GM21737 (cell line): ENCODE results near the gene BTBD19.
"Not testable (repeated sequence)": the region's sequence is repeated elsewhere in the genome, so short reads cannot be mapped to it uniquely, and the experiment has no call there.

ENCODE experiments used
- ATAC-seq: cut with Tn5 transposase; IDR thresholded peaks from one replicate; pipeline ENCODE4 v1.9.1; 2021; ENCODE audit warnings: mild to moderate bottlenecking, moderate library complexity; ENCODE audit not compliant: unreplicated experiment

BTBD19 gene

GRCh38 chr1:44807364-44808062 is 810 bp upstream of the BTBD19 start:
- peak; percentile 35 for ATAC-seq

- peak; percentile 43 for ATAC-seq
These were observed 905 bp downstream of the BTBD19 start for GRCh38 chr1:44808938-44809917.

- ATAC-seq: no peak
These were observed 1.9 kb downstream of the BTBD19 start for GRCh38 chr1:44810101-44810761.

- not testable (repeated sequence) for ATAC-seq
These were observed 2.4 kb downstream of the BTBD19 start for GRCh38 chr1:44810762-44811105.

GRCh38 chr1:44811234-44811633 is 2.9 kb downstream of the BTBD19 start:
- no peak for ATAC-seq

- no peak for ATAC-seq
These were observed 4.7 kb downstream of the BTBD19 start for GRCh38 chr1:44812822-44813543.

GRCh38 chr1:44815926-44816325 is 7.6 kb downstream of the BTBD19 start:
- ATAC-seq: not testable (repeated sequence)

GRCh38 chr1:44817307-44817706 is 9.0 kb downstream of the BTBD19 start:
- no peak for ATAC-seq

- ATAC-seq: no peak
These were observed 9.6 kb downstream of the BTBD19 start for GRCh38 chr1:44817771-44818495.

- no peak for ATAC-seq
These were observed 10.9 kb downstream of the BTBD19 start for GRCh38 chr1:44819196-44819607.

GRCh38 chr1:44819608-44820327 is 11.4 kb downstream of the BTBD19 start:
- ATAC-seq: peak; percentile 72

GRCh38 chr1:44820328-44821239 is 12.3 kb downstream of the BTBD19 start:
- no peak for ATAC-seq

- no peak for ATAC-seq
These were observed 13.0 kb downstream of the BTBD19 start for GRCh38 chr1:44821240-44821715.

- no peak for ATAC-seq
These were observed 13.9 kb downstream of the BTBD19 start for GRCh38 chr1:44822131-44822701.

- ATAC-seq: no peak
These were observed 14.7 kb downstream of the BTBD19 start for GRCh38 chr1:44822981-44823451.

GRCh38 chr1:44824392-44824791 is 16.1 kb downstream of the BTBD19 start:
- ATAC-seq: not testable (repeated sequence)

- ATAC-seq: no peak
These were observed 18.3 kb downstream of the BTBD19 start for GRCh38 chr1:44826375-44827196.
